Activated CD4-positive, CD25-positive, alpha-beta regulatory T cell treated with anti-CD3 and anti-CD28 coated beads, Interleukin-2, amount 50 U/mL, for 24 hours (primary cell): ENCODE data around the gene CABCOCO1.

Source experiments
- ATAC-seq, 2 donors: fragments of 150-1000 bp; cut with Tn5 transposase; one replicate each; pipeline ENCODE4 v1.10.0; 2021; ENCODE audit warnings: mild to moderate bottlenecking in 1 of 2, moderate library complexity in 1 of 2

Gene CABCOCO1

DNA sequence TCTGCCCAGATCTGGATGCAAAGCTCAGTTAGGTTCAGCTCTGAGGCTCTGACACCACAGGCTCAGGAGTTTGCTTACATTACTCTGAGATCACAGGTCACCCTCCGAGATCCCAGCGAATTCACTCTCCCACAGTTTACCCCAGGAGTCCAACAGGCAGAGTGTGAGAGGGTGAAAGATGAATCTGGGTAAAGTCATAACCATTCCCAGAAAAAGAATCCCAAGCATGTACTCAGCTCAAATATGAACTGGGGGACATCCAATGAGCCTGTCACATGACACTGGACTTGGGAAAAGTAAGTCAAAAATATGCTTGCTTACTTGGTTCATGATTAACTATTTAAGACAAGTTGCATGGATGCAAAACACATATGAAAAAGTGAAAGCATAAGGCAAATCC is 128.5 kb downstream of the CABCOCO1 start:
- ATAC-seq: no peak

- ATAC-seq: no peak
Observed at GRCh38 chr10:61792097-61792716, 129.5 kb downstream of the CABCOCO1 start.

DNA sequence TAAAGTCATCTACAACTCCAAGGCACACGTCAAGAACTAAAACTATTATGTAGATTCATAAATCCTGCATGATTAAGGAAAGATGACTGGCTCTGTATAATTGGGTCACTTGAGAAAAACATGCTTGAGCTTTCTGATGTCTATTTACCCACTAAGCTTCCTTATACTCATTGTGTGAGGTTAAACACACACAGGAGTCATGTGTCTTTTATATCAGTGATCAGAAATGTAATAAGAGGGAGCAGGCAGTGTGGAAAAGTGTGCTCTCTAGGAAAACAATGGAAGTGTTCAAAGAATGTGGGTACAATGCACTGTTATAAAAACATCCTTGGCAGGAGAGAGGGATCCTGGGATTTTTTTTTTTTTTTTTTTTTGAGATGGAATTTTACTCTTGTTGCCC is 130.2 kb downstream of the CABCOCO1 start:
- no peak for ATAC-seq

DNA sequence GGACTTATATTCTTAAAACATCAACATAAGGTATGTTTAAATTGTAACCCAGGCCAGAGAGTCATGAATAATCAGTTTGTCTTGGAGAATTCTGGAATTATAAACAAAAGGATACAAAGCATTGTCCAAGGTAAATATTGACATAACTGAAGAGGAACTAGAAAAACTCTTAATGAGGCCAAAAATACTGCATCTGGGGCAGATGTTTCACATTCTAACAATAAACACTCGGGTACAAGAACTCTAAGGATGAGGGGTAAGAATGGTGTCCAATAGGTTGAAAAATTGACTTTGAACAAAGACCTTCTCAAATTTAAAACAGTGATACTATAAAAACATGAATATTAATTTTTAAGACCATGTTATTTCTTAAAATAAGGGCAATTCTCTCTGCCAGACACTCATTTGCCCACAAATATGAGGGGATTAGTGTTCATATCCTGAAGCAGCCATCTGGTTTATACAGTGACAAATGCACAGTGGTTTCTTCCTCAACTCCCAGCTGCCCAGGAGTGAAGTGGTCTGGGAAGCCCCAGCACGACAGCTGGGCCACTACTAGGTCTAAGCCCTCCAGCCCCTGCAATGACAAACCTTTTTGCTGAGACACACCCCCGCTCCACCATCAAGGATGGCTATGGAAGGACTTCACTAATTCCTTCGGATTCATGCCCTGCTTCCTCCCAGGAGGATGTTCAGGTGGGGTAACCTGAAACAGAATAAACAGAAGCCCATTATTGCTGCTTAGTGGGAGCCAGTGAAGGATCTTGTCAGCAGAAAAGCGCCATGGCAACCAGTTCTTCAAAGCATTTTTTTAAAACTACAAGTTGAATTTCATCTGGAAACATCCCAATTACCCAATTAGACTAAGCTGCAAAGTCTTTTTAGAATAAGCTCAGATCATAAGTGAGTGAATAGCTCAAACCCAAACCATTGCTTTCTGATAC is 131.3 kb downstream of the CABCOCO1 start:
- no peak for ATAC-seq

DNA sequence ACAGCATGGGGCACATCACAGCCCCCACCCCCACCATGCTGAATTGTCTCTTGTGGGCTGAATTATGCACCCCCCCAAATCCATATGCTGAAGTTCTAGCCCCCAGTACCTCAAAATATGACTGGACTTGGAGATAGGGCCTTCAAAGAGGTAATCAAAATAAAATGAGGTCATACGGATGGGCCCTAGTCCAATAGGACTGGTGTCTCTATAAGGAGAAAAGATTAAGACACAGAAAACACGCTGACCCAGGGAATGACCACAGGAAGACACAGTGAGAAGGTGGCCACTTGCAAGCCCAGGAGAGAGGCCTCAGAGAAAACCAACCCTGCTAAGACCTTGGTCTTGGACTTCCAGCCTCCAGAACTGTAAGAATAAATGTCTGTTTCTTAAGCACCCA is 132.4 kb downstream of the CABCOCO1 start:
- ATAC-seq: no peak

DNA sequence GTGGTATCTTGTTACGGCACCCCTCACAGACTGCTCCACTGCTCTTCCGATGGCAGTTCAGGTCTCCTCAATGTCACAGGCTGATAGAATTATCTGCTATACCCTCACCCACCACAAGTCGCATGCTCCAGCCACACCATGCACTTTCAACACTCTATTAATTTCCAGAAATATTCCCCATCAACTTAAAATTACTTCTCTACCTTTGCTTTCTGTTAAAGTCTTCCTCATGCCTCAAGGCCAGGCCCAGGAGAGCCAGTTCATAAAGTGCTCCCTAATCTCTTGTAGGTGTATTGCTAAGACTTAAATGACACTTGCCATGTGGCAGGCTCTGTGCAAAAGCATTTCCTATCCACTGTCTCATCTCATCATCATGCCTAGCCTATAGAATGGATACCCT is 132.8 kb downstream of the CABCOCO1 start:
- no peak for ATAC-seq

DNA sequence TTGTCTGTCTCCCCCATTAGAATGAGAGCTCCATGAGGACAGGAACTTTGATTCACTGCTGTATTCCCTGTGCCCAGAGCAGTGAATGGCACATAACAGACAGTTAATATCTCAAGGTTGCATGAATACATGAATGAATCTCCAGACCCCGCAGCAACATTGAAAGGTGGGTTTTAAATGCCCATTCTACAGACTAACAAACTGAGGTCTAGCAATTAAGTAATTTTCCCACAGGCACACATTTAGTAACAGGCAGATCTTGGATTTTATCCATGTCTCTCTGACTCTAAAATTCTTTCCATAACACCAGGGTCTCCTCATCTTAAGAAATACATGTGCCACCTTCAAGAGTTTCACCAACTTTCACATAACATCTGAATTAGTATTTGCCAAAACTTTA is 134.1 kb downstream of the CABCOCO1 start:
- ATAC-seq: no peak

DNA sequence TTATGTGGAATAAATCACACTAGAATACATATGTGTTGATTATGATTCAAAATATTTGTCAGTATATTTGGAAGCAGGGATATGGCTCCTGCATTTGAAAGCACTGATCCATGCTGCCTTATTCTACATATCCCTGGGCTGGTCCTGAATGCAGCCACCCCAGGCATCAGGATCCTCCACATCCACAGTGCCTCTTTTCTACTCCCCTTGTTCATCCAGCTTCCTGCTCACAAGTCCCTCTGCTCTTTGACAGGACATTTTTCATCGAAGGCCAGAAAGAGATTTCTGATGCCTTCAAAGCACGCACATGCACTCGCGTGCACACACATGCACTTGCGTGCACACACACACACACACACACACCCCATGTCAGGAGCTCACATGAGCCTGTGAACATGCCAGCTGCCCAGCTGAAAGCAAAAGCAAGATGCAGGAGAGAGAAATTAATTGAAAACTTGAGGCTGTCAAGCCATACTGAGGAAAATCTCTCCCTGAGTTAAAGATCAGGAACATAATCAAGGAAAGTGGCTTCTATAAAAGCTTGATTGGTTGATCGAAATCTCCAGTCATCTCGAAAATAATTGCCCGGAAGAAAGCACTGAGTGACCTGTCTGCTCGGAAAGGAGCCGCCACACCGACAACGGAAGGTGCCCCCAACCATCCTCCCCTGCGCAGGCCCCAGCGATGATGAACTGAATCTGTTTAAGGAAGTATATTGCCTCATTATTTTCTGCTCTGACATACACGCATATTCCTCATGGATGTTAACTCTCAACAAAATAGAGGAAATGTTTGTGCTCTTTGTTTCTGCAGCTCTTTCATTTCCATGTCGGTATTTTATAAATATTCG is 134.8 kb downstream of the CABCOCO1 start:
- no peak for ATAC-seq

DNA sequence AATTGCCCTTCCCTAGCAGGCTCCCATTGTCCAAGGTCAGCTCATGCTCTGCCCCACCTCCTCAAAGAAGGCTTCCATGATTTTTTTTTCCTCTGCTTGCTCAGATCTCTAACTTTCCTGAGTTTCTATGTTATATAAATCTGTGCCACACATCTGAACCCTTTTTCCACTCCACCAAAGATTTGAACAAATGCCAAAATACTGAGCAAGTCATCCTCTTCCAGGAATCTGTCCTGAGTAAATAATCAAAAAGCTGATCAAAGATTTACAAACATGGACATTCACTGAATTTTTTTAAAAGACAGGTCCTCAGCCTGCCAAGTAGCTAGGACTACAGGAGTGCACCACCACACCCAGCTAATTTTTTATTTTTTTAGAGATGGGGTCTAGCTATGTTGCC is 136.0 kb downstream of the CABCOCO1 start:
- ATAC-seq: no peak

DNA sequence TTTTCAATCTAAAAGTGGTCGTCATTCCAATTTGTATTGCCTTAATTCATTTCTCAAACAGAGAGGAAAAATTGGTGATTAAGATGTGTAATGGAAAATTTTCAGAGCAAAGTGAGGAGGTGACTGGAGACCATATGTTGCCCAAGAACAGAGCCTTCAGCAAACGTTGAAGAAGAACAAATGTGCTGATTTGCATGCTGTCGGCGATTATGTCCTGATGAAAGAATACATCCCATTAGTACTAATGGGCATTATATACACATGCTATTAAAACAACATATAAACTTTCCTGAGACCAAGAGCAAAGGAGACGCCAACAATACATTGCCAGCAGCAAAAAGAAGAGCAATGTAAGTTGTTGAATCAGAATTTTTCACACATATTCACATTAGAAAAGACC is 138.8 kb downstream of the CABCOCO1 start:
- no peak for ATAC-seq

DNA sequence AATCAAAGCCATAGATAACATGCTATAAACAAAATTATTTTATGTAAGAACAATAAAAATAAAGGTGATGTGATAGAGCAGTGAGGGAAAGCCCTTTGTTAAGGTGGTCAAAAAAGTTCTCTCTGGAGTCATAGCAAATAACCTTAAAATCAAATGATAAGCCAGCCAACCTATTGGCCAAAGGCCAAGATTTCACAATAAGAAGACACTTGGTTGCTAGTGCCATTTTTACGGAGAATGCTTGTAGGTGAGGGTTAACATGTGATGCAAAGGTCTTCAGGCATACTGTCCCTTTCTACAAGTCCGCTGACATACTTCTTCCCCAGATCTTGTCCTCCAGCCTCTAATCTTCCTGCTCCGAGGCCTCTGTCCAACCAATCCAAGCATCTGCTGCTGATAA is 140.5 kb downstream of the CABCOCO1 start:
- ATAC-seq: no peak

GRCh38 chr10:61804414-61804813 is 141.7 kb downstream of the CABCOCO1 start:
- ATAC-seq: no peak

DNA sequence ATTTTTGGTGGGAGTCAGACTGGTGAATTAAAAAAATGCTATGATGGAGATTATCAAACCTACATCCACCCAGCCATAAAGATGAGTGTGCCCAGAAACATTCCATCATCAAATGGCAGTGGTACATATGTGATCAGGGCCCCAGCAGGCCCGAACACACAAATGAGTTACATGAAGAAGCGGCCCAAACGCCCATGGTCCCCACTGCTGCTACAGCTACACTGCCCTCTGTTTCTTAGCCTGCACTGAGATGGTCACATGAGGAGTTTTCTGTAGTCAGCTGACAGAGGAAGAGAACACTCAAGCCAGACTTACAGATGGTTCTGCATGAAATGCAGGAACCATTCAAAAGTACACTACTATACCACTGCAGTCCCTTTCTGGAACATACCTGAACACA is 142.4 kb downstream of the CABCOCO1 start:
- no peak for ATAC-seq

DNA sequence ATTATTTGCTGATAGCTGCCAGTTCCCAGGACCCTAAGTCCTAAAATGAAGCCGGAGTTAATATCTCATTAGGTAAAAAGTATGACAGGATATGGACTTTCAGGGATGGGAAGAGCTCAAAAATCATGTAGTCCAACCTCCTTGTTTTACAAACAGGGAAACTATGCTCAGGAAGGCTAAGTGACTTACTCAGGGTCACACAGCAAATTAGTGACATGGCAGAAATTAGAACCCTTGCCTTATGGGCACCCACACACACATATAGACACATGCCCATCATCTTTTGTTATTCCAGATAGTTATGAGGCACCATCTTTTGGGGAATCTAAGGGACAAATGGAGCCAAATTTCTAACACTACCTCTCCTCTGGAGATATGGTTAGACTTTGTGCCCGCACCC is 147.5 kb downstream of the CABCOCO1 start:
- no peak for ATAC-seq

GRCh38 chr10:61812052-61812721 is 149.5 kb downstream of the CABCOCO1 start:
- peak in 1 of 2 donors; percentile 30 for ATAC-seq

DNA sequence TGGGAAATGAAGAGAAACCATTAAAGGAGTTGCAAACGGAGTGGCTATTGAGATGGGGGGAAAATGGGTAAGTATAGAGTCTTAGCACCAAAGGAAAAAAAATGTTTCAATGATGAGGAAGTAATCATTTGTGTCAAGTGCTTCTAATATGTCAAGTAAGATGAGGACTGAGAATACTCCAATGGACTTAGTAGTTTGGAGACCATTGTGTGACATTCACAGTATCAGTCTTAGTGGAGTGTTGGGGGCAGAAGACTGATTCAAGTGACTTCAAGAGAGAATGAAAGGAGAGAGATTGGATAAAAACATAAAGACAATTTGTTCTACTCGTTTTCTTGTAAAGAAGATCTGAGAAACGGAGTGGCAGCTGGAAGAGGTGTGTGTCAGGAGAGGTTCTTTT is 150.2 kb downstream of the CABCOCO1 start:
- no peak for ATAC-seq

GRCh38 chr10:61814160-61814559 is 151.4 kb downstream of the CABCOCO1 start:
- ATAC-seq: no peak

- ATAC-seq: no peak
Observed at GRCh38 chr10:61815496-61815895, 152.8 kb downstream of the CABCOCO1 start.
